Measurements from ENCODE around the gene CLEC16A.

CLEC16A gene

GRCh38 chr16:11183035-11183812, 238.9 kb downstream of the CLEC16A start:
- DNase-seq (ENCODE audit: extremely low read depth in 1 of 2, low read depth in 1 of 2), result no peak

- DNase-seq (ENCODE audit: extremely low read depth in 1 of 2, low read depth in 1 of 2), result no peak
These were observed 239.6 kb downstream of the CLEC16A start for GRCh38 chr16:11183951-11184350.

- DNase-seq (ENCODE audit: extremely low read depth in 1 of 2, low read depth in 1 of 2), result no peak
These were observed 243.2 kb downstream of the CLEC16A start for GRCh38 chr16:11187522-11188023.

- no peak for DNase-seq (ENCODE audit: extremely low read depth in 1 of 2, low read depth in 1 of 2)
These were observed 244.7 kb downstream of the CLEC16A start for GRCh38 chr16:11188801-11189740.

GRCh38 chr16:11190588-11191560, 246.5 kb downstream of the CLEC16A start:
- no peak for DNase-seq (ENCODE audit: extremely low read depth in 1 of 2, low read depth in 1 of 2)

- DNase-seq (ENCODE audit: extremely low read depth in 1 of 2, low read depth in 1 of 2), result no peak
These were observed 247.3 kb downstream of the CLEC16A start for GRCh38 chr16:11191665-11192064.

GRCh38 chr16:11193494-11193893, 249.1 kb downstream of the CLEC16A start:
- DNase-seq (ENCODE audit: extremely low read depth in 1 of 2, low read depth in 1 of 2), result no peak

GRCh38 chr16:11194913-11195312, 250.5 kb downstream of the CLEC16A start:
- no peak for DNase-seq (ENCODE audit: extremely low read depth in 1 of 2, low read depth in 1 of 2)

GRCh38 chr16:11196286-11196828, 252.0 kb downstream of the CLEC16A start:
- DNase-seq (ENCODE audit: extremely low read depth in 1 of 2, low read depth in 1 of 2), result no peak

- DNase-seq (ENCODE audit: extremely low read depth in 1 of 2, low read depth in 1 of 2), result no peak
These were observed 254.0 kb downstream of the CLEC16A start for GRCh38 chr16:11198375-11198774.

- DNase-seq (ENCODE audit: extremely low read depth in 1 of 2, low read depth in 1 of 2), result no peak
These were observed 254.5 kb downstream of the CLEC16A start for GRCh38 chr16:11198828-11199227.

GRCh38 chr16:11200592-11200991, 256.2 kb downstream of the CLEC16A start:
- DNase-seq (ENCODE audit: extremely low read depth in 1 of 2, low read depth in 1 of 2), result no peak

- DNase-seq (ENCODE audit: extremely low read depth in 1 of 2, low read depth in 1 of 2), result no peak
These were observed 257.3 kb downstream of the CLEC16A start for GRCh38 chr16:11201498-11202259.

GRCh38 chr16:11202260-11203091, 258.1 kb downstream of the CLEC16A start:
- no peak for DNase-seq (ENCODE audit: extremely low read depth in 1 of 2, low read depth in 1 of 2)

GRCh38 chr16:11203111-11203623, 258.8 kb downstream of the CLEC16A start:
- no peak for DNase-seq (ENCODE audit: extremely low read depth in 1 of 2, low read depth in 1 of 2)

GRCh38 chr16:11204513-11205047, 260.2 kb downstream of the CLEC16A start:
- no peak for DNase-seq (ENCODE audit: extremely low read depth in 1 of 2, low read depth in 1 of 2)

- DNase-seq (ENCODE audit: extremely low read depth in 1 of 2, low read depth in 1 of 2), result no peak
These were observed 260.8 kb downstream of the CLEC16A start for GRCh38 chr16:11205065-11205699.

Data from activated CD8-positive, alpha-beta memory T cell treated with anti-CD3 and anti-CD28 coated beads for 1 hour (primary cell).